ENCODE data around the gene RFESD.

- TF ChIP-seq CTCF (IDR thresholded peaks at IDR 0.05; ENCODE audit: poor library complexity) (no peak), EZH2 (IDR thresholded peaks at IDR 0.05; ENCODE audit: borderline replicate concordance) (no peak), EZH2phosphoT487 (IDR thresholded peaks at IDR 0.05; ENCODE audit: low read depth, severe bottlenecking, unreplicated experiment) (no peak)
Observed at GRCh38 chr5:95697781-95698681, 51.5 kb downstream of the RFESD start.
